Measurements from ENCODE around the gene ADAMTSL4. TPM values are rescaled to one million over a fixed set of nuclear protein-coding genes. Genes with fewer than 3 reads are reported as not detected.

The ADAMTSL4 gene
- total and polyA plus RNA-seq, 9 of the 15 experiments (the other 6 are each of a cell fraction or from before 2014, with no cell fraction given): 12.7 to 212 (median 35.6) TPM

DNA sequence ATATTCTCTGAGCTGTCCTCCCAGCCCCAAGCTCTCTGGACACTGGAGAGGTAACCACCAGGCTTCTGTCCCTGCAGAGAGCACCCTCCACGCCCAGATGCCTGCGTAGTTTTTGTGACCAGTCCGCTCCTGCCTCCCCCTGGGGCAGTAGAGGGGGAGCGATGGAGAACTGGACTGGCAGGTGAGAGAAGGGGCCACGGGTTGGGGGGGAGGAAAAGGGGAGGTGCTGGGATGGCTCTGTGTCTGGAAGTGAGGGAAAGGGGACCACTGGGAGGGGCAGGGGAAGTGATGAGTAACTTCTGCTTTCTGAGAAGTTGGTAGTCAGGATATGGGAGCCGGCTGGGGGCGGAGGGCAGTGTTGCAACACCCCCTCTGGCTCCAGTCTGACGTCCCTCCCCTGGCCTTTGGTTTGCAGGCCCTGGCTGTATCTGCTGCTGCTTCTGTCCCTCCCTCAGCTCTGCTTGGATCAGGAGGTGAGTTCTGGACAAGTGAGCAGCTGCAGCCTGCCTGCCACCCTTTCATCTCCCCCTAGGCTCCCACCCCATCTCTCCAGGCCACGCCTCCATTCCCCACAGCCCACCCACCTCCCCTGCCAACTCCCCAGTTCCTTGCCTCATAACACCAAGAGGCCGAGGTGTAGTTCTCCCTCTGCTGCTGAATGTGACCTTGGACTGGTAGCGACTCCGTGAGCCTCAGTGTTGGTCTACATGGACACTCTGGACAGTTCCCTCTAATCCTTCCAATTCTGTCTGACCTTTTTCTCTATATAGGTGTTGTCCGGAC, 3.1 kb downstream of the ADAMTSL4 start (continued):
- TF ChIP-seq ZNF121 (CRISPR knock-in tag; conservative IDR thresholded peaks at IDR 0.05) (no peak), TGIF2 (CRISPR knock-in tag; IDR thresholded peaks at IDR 0.05) (no peak), ERF (CRISPR knock-in tag; IDR thresholded peaks at IDR 0.05) (0 out of 2 replicates have a peak, but pooled peaks have one; percentile 30), COPS2 (conservative IDR thresholded peaks at IDR 0.05) (no peak), PBX2 (CRISPR knock-in tag; IDR thresholded peaks at IDR 0.05; ENCODE audit: low read depth) (no peak), PBX2 (tag; conservative IDR thresholded peaks at IDR 0.05; ENCODE audit: low read depth) (0 out of 2 replicates have a peak, but pooled peaks have one; percentile 11), CREBBP (IDR thresholded peaks at IDR 0.05; ENCODE audit: low read depth, low read length) (no peak), PHTF2 (CRISPR knock-in tag; IDR thresholded peaks at IDR 0.05) (no peak), HNRNPLL (IDR thresholded peaks at IDR 0.05; ENCODE audit: low read depth, low read length, poor library complexity, severe bottlenecking) (no peak), ETS2 (tag; IDR thresholded peaks at IDR 0.05; ENCODE audit: borderline replicate concordance, poor library complexity, severe bottlenecking) (no peak), GTF2A2 (tag; IDR thresholded peaks at IDR 0.05) (no peak), ADNP (tag; IDR thresholded peaks at IDR 0.05) (no peak)
- TF ChIP-seq, protein P1, sequence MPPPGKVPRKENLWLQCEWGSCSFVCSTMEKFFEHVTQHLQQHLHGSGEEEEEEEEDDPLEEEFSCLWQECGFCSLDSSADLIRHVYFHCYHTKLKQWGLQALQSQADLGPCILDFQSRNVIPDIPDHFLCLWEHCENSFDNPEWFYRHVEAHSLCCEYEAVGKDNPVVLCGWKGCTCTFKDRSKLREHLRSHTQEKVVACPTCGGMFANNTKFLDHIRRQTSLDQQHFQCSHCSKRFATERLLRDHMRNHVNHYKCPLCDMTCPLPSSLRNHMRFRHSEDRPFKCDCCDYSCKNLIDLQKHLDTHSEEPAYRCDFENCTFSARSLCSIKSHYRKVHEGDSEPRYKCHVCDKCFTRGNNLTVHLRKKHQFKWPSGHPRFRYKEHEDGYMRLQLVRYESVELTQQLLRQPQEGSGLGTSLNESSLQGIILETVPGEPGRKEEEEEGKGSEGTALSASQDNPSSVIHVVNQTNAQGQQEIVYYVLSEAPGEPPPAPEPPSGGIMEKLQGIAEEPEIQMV (tag; conservative IDR thresholded peaks at IDR 0.05; ENCODE audit: low read depth): no peak
- TF ChIP-seq, protein P2, sequence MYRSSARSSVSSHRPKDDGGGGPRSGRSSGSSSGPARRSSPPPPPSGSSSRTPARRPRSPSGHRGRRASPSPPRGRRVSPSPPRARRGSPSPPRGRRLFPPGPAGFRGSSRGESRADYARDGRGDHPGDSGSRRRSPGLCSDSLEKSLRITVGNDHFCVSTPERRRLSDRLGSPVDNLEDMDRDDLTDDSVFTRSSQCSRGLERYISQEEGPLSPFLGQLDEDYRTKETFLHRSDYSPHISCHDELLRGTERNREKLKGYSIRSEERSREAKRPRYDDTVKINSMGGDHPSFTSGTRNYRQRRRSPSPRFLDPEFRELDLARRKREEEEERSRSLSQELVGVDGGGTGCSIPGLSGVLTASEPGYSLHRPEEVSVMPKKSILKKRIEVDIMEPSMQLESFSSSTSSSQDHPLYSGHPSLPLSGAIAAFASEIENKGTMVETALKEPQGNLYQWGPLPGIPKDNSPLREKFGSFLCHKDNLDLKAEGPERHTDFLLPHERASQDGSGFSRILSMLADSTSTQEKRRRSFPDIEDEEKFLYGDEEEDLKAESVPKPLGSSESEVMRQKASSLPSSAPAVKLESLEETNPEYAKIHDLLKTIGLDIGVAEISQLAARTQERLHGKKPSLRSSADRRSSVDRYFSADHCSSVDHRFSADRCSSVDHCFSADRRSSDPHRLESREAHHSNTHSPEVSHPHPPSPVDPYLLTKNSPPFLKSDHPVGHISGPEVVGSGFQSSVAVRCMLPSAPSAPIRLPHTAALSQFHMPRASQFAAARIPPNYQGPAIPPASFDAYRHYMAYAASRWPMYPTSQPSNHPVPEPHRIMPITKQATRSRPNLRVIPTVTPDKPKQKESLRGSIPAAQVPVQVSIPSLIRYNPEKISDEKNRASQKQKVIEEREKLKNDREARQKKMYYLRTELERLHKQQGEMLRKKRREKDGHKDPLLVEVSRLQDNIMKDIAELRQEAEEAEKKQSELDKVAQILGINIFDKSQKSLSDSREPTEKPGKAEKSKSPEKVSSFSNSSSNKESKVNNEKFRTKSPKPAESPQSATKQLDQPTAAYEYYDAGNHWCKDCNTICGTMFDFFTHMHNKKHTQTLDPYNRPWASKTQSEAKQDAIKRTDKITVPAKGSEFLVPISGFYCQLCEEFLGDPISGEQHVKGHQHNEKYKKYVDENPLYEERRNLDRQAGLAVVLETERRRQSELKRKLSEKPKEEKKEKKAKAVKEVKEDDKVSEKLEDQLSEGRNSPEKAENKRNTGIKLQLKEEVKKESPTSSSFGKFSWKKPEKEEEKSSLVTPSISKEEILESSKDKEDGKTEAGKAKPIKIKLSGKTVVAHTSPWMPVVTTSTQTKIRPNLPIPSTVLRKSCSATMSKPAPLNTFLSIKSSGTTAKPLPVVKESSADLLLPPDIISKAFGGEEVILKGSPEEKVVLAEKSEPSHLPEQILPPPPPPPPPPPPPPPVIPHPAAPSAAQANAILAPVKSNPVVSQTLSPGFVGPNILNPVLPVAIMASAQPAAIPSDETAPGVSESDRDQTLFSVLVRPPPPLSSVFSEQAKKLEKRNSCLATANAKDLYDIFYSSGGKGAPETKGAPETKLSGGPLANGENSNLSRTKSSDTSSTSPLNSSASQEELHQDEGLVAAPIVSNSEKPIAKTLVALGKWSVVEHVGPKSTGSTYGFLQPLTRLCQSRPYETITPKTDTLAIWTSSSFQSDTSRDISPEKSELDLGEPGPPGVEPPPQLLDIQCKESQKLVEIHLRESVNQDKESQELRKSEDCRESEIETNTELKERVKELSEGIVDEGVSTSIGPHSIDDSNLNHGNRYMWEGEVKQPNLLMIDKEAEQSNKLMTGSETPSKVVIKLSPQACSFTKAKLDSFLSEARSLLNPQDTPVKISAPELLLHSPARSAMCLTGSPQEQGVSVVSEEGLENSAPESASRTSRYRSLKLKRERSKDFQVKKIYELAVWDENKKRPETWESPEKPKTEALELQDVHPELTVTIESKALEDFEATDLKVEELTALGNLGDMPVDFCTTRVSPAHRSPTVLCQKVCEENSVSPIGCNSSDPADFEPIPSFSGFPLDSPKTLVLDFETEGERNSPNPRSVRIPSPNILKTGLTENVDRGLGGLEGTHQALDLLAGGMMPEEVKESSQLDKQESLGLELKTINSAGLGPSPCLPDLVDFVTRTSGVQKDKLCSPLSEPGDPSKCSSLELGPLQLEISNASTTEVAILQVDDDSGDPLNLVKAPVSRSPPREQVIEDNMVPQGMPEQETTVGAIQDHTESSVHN (IDR thresholded peaks at IDR 0.05; ENCODE audit: borderline replicate concordance in 1 of 2, low read depth in 1 of 2): no peak

Data from K562 (cell line).